Dermis blood vessel endothelial cell (primary cell): ENCODE data around the gene POU3F3. TPM values are rescaled to one million over a fixed set of nuclear protein-coding genes. Genes with fewer than 3 reads are reported as not detected.

Experiments used
- DNase-seq: peaks from one replicate; pipeline ENCODE4 v3.0.0; 2010
- total RNA-seq: library from RNA; depleted of rRNA; stranded (reverse); fragments of >200 nt; gene quantifications from 2 replicates; pipeline ENCODE4 v1.2.3, GENCODE V29; 2014

POU3F3 gene
- total RNA-seq, 1 donor from 2014 or later: 0.34 TPM

DNA sequence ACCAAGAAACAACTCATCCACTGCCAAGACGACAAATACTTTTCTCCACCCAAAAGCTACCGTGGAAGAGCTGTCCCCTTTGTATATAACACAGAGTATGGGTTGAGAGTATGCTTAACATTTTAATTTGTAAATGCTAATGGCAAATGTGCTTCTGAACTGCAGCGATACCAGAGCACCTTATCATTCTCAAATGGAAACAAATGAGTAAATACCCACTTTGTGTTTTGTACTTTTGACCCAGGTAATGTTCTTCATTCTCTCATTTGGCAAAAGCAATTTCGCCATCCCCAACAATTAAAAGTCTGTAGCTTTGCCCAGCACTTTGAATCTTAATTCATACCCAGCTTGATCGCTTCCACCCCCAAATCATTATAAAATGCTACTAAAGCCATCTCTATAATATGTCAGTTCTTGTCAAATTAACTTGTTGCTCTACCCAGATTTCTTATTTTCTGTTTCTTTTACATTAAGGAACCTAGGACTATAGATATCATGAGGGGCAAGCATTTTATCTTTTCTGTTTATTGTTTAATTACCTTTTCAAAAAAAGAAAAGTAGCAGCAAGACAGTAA lies 6.2 kb upstream of the POU3F3 start:
- DNase-seq: no peak

DNA sequence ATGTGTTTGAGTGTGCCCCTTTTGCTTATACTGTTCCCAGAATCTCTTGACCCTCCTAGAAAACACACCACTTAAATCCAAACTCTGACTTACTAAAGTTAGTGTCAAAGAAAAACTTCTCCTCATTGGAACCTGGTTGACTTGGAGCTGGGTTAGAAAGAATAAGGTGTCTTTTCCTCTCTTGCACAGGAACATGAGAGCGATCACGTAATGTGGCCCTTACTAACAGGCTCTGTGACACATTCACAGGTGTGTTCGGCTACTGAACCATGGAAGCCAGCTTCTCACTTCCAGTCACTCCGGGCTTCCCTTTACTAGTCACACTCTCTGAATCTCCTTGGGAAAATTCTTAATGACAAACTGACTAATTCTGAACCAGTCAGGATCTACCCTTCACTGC lies 5.4 kb upstream of the POU3F3 start:
- no peak for DNase-seq

DNA sequence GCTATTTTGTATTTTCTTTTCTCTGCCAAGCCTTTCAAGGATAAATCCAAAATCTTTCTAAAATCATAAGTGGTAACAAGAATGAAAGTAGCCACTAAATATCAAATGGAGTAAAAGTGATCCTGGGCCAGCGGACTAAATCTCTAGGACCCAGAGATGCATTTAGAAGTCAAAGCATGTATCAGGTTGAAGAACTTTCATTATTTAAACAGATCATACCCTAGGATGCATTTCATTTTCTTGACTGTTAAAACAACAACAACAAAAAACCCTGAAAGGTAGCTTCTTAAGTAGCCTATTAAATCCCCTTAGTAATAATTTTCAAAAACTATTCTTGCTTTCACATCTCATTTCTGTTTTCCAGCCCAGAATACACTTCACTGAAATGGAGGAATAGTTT lies 4.8 kb upstream of the POU3F3 start:
- no peak for DNase-seq

DNA sequence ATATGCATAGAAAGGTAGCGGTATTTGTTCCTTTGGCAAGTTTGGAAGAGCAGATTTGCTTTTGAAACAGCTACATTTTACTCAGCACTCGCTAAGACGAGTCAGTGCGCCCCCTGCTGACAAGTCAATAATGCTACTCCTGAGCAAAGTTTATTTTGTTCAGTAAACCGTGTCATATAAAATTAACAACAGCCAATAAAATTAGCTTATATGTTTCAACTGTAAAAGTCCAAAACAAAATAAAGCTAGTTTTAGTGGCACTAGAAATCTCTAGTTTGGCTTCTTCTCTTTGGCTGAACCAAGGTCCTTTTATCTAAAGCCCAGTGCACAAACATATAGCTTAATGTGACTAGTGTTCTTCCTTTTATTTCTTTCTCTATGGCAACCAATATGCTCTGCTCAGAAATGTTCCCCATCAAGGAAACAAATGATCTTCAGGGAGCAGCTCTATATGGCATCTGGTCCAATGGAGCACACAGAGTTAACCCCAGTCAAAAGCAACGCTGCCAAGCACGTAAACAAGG lies 4.2 kb upstream of the POU3F3 start:
- peak; percentile 73 for DNase-seq

DNA sequence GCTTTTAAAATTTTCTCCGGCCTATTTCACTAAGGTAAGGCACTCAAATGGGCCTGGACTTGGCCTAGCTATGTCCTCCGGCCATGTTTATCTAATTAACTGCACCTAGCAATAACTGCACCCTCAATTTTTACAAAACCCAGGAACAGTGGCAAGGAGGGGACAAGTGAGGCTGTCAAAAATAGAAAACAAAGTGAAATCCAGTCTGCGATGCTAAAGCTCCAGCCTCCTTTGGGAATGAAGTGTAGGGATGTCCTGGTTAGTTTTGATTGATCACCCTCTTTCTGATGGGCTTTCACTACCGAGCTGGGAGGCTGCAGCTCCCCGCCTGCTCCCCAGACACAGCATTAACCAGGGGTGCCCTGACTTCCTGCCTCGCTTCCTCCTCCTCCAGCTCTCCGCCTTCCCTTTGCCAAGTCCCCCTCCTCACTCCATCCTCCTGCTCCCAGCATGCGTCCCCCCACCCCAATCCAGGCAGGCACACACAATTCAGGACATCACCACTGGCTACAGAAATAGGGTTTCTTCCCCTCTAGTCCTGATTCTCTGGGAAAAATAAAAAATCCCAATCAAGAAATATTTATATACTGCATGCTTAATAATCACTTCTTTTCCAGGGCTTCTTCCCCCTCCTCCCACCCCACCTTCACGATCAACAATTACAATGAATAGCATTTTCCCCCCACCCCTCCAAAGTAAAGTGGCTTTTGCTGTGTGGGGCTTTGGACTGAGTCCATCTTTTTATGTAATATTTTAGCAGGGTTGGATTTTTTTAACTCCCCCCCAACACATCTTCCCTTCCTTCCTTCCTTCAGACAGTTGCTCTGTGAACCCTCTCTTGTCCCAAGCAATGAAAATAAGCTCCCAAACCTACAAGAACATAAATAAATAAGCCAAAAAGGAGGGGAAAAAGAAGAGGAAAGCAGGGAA lies 3.3 kb upstream of the POU3F3 start:
- DNase-seq: no peak

DNA sequence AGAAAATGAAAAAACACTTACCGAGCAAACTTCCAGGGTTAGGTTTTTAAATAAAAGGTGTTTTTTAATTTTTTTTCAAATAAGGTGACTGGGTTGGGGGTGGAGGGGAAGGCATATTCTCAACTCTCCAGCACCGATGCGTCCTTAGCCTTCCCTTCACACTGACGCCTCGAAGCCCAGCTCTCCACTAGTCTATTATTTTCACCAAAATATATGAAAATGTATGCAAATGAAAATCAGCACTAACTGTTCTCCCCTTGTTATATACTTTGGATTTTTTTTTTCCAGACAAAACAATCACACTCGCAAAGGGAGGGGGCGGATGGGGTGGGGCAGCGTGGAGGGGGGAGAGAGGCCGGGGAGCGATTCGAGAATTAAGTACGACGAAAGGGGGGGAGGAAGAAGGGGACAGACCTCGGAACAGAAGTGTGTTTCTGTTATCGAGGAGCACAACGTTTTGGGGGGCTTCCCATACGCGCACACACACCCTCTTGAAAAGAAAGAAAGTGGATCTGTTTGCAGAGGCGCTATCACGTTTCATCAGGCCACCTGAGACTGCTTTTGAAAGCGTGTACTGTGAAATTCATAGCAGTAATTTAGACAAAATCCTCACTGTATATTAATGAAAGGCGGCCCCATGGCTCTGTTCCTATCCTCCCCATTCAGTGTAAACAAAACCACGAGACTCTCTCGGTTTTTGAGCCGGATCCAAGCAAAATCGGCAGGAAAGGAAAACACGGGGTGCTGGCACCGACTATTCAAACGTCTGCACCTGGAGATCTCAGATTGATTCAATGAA lies 2.4 kb upstream of the POU3F3 start:
- no peak for DNase-seq

DNA sequence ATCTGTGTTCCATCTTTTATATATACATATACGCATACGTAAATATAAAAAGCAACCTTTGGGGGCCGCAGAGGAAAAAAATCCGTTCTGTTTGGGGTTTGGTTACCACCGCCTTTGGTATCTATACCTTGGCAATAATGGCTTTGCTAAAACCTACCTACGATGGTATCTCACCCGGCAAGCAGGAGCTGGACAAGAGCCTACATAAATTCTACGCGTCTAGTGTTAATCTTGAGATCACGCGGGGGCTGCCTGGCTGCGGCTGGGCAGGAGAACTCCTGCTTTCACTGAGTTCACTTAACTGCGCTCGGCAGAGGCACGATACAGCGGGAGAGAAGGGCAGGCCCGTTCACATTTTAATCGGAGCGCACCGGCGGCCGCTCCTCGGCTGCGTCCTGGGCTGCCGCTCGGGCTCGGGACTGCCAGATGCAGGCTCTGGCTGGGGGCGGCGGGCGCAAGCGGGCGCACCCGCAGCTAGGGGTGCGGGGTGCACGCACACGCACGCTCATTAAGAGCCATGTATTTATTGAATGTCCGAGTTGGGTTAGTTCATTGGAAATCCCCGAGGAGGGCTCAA lies 1.7 kb upstream of the POU3F3 start:
- DNase-seq: no peak

DNA sequence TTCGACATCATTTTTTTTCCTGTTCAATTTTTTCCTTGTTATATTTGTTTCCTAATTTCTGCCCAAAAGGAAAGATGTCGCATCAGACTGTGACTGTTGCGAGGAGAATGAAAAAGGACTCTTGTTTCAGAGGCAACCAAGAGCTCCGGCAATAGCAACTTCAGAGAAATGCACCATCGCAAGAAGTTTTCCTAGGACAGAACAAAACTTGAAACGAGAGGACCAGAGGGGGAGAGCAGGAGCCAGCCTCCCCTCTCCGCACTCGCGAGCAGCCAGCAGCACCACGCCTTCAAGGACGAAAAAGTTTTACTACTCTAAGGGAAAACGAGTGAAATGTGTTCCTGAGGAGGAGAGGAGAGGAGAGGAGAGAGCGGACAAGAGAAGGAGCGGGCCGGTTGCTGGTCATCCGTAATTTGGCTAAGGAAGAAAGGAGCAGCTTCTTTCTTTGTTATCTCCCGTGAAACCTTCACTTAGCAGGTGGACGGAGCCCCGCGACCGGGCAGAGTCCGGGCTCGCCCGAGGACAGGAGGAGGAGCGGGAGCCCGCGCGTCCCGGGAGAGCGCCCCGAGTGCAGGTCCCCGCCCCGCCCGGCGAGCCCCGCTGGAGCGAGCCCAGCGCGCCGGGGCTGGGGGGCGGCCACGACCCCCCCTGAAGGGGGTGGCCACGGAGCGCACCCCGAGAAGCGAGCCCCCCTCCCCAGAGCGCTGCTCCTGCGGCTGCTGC lies 744 bp downstream of the POU3F3 start:
- no peak for DNase-seq

DNA sequence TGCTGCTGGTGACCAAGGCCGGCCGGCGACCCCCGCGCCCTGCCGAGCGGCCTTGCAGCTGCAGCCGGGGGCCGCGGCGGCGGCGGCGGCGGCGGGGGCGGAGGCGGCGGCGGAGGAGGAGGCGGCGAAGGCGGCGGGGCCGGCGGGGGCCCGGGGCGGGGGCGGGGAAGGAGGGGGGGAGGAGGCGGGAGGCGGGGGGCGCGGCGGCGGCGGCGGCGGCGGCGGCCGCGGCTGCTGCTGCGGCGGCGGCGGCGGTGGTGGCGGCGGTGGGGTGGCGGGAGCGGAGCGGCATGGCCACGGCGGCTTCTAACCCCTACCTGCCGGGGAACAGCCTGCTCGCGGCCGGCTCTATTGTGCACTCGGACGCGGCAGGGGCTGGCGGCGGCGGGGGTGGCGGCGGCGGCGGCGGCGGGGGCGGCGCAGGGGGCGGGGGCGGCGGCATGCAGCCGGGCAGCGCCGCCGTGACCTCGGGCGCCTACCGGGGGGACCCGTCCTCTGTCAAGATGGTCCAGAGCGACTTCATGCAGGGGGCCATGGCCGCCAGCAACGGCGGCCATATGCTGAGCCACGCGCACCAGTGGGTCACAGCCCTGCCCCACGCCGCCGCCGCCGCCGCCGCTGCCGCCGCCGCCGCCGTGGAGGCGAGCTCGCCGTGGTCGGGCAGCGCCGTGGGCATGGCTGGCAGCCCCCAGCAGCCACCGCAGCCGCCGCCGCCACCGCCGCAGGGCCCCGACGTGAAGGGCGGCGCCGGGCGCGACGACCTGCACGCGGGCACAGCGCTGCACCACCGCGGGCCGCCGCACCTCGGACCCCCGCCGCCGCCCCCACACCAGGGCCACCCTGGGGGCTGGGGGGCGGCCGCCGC lies 1.5 kb downstream of the POU3F3 start:
- no peak for DNase-seq

DNA sequence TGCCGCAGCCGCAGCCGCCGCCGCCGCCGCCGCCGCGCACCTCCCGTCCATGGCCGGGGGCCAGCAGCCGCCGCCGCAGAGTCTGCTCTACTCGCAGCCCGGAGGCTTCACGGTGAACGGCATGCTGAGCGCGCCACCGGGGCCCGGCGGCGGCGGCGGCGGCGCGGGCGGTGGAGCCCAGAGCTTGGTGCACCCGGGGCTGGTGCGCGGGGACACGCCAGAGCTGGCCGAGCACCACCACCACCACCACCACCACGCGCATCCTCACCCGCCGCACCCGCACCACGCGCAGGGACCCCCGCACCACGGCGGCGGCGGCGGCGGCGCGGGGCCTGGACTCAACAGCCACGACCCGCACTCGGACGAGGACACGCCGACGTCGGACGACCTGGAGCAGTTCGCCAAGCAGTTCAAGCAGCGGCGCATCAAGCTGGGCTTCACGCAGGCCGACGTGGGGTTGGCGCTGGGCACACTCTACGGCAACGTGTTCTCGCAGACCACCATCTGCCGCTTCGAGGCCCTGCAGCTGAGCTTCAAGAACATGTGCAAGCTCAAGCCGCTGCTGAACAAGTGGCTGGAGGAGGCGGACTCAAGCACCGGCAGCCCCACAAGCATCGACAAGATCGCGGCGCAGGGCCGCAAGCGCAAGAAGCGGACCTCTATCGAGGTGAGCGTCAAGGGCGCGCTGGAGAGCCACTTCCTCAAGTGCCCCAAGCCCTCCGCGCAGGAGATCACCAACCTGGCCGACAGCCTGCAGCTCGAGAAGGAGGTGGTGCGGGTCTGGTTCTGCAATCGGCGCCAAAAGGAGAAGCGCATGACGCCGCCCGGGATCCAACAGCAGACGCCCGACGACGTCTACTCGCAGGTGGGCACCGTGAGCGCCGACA lies 2.4 kb downstream of the POU3F3 start:
- no peak for DNase-seq

DNA sequence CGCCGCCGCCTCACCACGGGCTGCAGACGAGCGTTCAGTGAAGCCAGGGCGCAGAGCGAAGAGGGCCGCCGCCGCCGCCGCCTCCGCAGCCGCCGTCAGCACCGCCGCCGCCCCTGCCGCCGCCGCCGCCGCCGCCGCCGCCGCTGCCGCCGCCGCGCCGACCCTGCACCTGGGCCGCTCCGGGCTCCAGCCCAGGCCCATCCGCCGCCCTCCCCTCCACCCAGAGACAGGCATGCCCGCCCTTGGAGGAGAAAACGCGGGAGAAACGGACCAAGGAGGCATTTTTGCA lies 3.0 kb downstream of the POU3F3 start:
- DNase-seq: no peak

DNA sequence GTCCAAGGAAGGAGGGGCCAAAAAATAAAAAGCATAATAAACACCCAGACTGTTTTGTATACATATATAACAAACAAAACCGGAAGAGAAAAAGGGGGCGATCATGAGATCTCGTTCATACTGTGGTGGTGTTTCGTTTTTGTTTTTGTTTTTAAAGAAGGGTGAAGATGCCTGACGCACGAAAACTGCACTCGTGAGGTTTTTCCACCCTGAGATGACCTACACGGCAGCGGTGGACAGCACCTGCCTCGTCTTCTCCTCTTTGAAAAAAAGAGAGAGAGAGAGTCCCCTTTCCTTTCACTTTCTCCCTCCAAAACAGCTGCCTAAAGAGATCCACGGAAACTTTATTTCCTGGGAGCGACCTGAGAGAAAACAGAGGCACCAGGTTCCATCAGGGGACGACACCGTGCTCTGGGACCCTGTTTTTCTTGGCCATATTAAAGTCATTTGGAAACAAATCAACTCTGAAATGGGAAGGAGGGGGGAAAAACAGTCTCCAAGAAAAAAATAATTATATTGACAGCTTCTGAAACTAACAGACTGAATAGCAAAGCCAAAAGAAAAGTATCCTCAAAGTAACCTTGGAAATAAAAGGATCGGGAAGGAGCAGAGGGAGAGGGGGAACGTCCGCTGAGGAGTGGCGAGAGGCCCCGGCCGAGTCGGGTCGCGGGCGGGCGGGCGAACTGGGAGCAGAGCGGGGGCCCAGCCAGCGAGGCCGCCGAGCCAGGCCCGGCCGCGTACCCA lies 3.5 kb downstream of the POU3F3 start:
- no peak for DNase-seq

DNA sequence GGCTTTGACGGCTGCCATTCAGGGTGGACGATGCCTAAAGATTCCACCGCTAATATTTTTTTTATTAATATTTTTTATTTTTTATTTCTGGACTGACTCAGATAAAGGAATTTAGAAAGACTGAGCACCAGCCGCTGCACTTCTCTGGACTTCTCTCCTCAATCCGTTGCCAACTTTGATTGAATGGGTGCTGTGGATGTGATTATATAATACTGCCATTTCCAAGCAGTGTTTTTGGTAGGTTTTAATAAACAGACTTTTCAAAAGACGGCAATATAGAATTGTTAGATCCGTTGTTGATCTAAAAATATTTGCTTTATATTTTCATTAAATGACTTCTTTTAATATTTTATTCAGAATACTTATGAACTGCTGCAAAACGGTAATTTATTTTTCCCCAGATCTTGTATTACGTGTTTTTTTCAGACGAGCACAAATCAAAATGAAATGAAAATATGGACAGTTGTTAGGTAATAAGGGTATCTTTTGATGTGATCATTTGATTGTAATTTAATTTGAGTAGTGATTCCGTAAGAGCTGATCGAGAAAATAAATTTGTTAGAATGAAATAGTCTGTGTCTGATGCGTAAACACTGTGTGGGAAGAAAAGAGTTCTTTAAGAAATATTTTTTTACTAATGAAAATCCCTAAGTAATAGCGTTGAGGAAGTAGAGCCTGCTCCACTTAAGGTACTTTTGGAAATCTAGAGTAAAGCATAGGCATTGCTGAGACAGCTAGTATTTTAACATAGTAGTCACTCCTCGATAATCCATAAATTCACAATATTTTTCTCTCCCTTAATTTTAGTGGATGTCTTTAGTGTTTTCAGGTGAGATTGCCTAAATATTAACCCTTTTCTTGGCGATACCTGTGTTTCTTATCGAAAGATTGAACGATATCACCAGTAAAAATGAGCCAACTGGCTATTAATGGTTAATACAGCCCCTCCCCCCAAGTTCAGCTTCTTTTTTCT lies 4.4 kb downstream of the POU3F3 start:
- no peak for DNase-seq

DNA sequence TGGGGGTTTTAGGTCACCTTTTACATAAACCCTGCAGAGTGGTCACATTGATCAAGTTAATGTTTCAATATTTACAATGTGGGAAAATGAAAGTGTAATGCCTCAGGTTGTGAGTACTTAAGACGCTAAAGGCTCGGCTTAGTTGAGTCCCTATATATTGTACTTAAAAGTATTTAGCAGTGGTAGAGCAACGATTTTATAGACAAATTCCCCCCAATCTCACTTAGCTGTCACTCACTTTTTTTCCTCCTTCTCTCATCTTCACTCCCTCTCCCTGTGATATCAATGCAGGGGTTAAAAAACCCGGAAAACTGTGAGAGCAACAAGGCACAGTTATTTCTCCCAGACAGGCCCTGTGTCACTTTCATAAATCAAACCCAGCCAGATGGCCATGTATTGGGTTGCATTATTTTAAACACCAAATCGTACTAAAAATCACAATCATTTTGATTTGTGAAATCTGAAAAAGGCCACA lies 5.4 kb downstream of the POU3F3 start:
- no peak for DNase-seq

DNA sequence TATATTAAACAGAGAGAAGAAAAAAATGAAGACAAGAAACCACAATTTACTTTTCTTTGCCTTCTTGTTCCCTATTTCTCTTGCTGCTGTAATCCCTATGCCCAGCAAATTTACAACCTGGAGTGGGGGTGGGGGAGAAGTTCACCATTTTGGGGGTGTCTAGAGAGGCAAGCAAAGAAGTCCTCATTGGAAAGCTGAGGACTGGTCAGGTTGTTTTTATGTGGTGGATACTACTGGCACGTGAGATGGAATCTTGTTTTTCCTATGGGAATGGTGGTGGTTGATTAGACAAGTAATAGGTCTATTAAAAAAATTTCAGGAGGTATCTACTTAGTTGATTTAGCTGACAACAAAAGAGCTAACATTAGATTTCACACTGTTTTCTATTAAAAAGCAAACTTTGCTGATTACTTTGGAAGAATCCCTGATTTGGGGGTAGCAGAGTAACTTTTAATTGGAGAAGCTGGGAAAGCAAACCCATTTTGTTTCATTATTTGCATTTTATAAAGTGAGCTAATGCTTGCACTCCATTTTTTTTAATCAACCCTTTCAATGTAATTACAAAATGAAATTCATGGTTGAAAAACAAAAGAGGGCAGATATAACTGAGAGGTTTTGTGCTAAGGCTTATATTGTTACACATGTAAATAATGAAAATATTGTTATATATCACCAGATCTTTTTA lies 6.0 kb downstream of the POU3F3 start:
- no peak for DNase-seq

DNA sequence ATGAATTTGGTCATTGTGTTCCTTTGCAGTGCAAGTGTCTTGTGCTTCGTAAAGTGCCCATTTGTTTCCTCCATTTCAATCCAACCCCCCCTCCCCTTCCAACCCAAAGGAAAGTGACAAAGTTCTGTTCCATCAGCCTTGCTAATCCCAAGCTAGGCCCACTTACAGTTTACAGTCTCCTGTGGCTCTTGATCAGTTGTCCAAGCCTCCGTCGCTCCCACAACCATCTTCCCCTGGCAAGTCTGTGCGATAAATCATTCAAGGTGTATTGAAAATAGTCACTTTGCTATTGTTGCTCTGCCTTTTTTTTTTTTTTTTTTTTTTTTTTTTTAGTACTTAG lies 6.5 kb downstream of the POU3F3 start:
- DNase-seq: no peak

DNA sequence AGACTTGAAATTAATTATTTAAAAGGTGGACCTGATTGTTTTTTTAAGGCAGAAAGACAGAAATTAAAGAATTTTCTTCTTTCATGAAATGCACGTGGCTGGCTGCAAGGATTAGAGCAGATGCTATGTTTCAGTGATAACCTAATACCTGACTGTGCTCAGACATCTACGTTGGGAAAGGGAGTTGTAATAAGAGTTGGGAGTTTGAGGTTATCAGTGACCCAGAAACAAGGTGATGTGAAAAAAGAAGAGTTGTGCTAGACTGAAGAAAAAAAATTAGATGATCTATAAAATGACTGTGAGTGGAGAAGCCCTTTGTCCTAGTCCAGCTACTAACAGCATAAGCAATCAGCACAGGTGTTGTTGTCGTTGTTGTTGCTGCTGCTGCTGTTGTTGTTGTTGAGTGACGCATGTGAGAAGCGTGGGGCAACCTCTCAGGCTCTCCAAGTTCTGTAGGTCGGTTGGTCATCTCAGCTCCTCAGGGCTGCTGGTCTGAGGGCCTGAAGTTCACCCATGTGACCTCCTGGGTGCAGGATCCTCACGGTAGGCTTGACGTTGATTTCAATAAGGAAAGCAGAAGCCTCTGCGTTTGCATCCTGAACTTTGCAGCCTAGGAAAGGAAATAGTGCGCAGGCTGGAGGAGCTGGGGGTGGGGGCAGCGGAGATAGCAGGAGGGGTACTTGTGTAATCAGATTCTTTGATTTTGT lies 7.6 kb downstream of the POU3F3 start:
- no peak for DNase-seq
